NCI-H1417 (cell line): Measurements from ENCODE around the gene BEST2.
"Not testable (repeated sequence)": the region's sequence is repeated elsewhere in the genome, so short reads cannot be mapped to it uniquely, and the experiment has no call there.

Experiments used
- DNase-seq, 3 experiments: peaks; one replicate each; lab custom pipeline; 2025; lab: John Stamatoyannopoulos, UW

BEST2 gene

GRCh38 chr19:12751635-12752034 lies at the start of gene BEST2:
TSS of gene BEST2 (plus strand) at chr19:12751791. CDS start at chr19:12752593, 802 bp downstream.
- no peak for DNase-seq

- peak; percentile 5 to 74 (median 37) for DNase-seq
These were observed 48.5 kb upstream of the BEST2 start for GRCh38 chr19:12703046-12703445.

- DNase-seq = no peak
These were observed 46.4 kb upstream of the BEST2 start for GRCh38 chr19:12705169-12705568.

- no peak for DNase-seq
These were observed 45.8 kb upstream of the BEST2 start for GRCh38 chr19:12705654-12706331.

GRCh38 chr19:12706332-12706718 lies 45.3 kb upstream of the BEST2 start:
- no peak for DNase-seq

- no peak for DNase-seq
These were observed 43.0 kb upstream of the BEST2 start for GRCh38 chr19:12708641-12709040.

- no peak for DNase-seq
These were observed 40.4 kb upstream of the BEST2 start for GRCh38 chr19:12711187-12711586.

GRCh38 chr19:12712077-12712476 lies 39.5 kb upstream of the BEST2 start:
- not testable (repeated sequence) for DNase-seq

GRCh38 chr19:12713304-12713703 lies 38.3 kb upstream of the BEST2 start:
- not testable (repeated sequence) for DNase-seq

- DNase-seq = no peak
These were observed 36.5 kb upstream of the BEST2 start for GRCh38 chr19:12715102-12715501.

GRCh38 chr19:12715929-12716328 lies 35.7 kb upstream of the BEST2 start:
- DNase-seq = no peak

- no peak for DNase-seq
These were observed 31.3 kb upstream of the BEST2 start for GRCh38 chr19:12720296-12720695.

- DNase-seq = peak in 2 of 3 experiments; percentile 43 to 49
These were observed 30.5 kb upstream of the BEST2 start for GRCh38 chr19:12720851-12721655.

GRCh38 chr19:12721656-12722565 lies 29.7 kb upstream of the BEST2 start:
- peak; percentile 33 to 84 (median 64) for DNase-seq

- DNase-seq = peak; percentile 98 to 100 (median 98)
These were observed 28.8 kb upstream of the BEST2 start for GRCh38 chr19:12722566-12723380.

GRCh38 chr19:12723381-12723640 lies 28.3 kb upstream of the BEST2 start:
- peak in 1 of 3 experiments; percentile 50 for DNase-seq

GRCh38 chr19:12723641-12724426 lies 27.8 kb upstream of the BEST2 start, which contains the start of gene TNPO2:
TSS of gene TNPO2 (minus strand) at chr19:12723932. CDS start at chr19:12720977, 2,955 bp downstream.
- peak; percentile 51 to 87 (median 79) for DNase-seq

GRCh38 chr19:12725612-12726011 lies 26.0 kb upstream of the BEST2 start:
- DNase-seq = not testable (repeated sequence)

GRCh38 chr19:12726988-12727316 lies 24.6 kb upstream of the BEST2 start:
- DNase-seq = no peak

- no peak for DNase-seq
These were observed 23.7 kb upstream of the BEST2 start for GRCh38 chr19:12727745-12728433.
